Urinary bladder (tissue), 4 donors: ENCODE measurements around the gene ENAH. TPM values are rescaled to one million over a fixed set of nuclear protein-coding genes. Genes with fewer than 3 reads are reported as not detected.

Source experiments
- DNase-seq: peaks from one replicate; pipeline ENCODE4 v3.0.0-alpha.2; 2015; ENCODE audit errors: extremely low spot score
- H3K27ac ChIP-seq: one replicate; pipeline ENCODE4 v1.5.1; 2013; ENCODE audit warnings: low read depth, mild to moderate bottlenecking, moderate library complexity
- H3K36me3 ChIP-seq: one replicate; pipeline ENCODE4 v1.6.1; 2013; ENCODE audit warnings: mild to moderate bottlenecking, moderate library complexity; ENCODE audit not compliant: insufficient read depth
- H3K4me1 ChIP-seq: one replicate; pipeline ENCODE4 v1.6.1; 2013; ENCODE audit warnings: mild to moderate bottlenecking, moderate library complexity; ENCODE audit not compliant: insufficient read depth
- H3K4me3 ChIP-seq: one replicate; pipeline ENCODE4 v1.5.1; 2013; ENCODE audit warnings: low read depth, low read length
- WGBS: extraction: QIAGEN DNeasy Blood & Tissue Kit; methylation state at CpG from one replicate; pipeline ENCODE4 v1.1.7; 2013; 5-methylcytosine and 5-hydroxymethylcytosine counted together
- polyA plus RNA-seq: library from polyadenylated mRNA; stranded (reverse); fragments of 200-250 nt; gene quantifications from one replicate; pipeline ENCODE4 v1.2.3, GENCODE V29; 2013
- total RNA-seq: library from RNA; depleted of rRNA; stranded (reverse); fragments of >200 nt; gene quantifications from one replicate; pipeline ENCODE4 v1.2.3, GENCODE V29; 2014
- donor health status: healthy with polysubstance abuse.
- donor health status: healthy.

ENAH gene
- total and polyA plus RNA-seq, 2 donors = 58.9 to 229 TPM

- Histone ChIP-seq H3K27ac (no peak overlapping the region), H3K4me1 (no peaks in the 10 kb centered on the region), H3K4me3 (no peak overlapping the region), H3K36me3 (no peaks in the 10 kb centered on the region)
- DNase-seq = no peak
- 84% methylated on average over 2 of the region's 2 CpGs for WGBS
These were observed 85.1 kb downstream of the ENAH start for GRCh38 chr1:225567789-225568188.

GRCh38 chr1:225565847-225566246 lies 87.1 kb downstream of the ENAH start:
- H3K27ac ChIP-seq = no peak overlapping the region
- WGBS = 75% methylated on average over 7 of the region's 7 CpGs
- no peaks in the 10 kb centered on the region for H3K36me3 ChIP-seq
- no peak for DNase-seq
- no peak overlapping the region for H3K4me3 ChIP-seq
- no peaks in the 10 kb centered on the region for H3K4me1 ChIP-seq

- Histone ChIP-seq H3K4me3 (no peak overlapping the region), H3K4me1 (no peaks in the 10 kb centered on the region), H3K36me3 (no peaks in the 10 kb centered on the region), H3K27ac (no peak overlapping the region)
- WGBS = 98% methylated on average over 5 of the region's 5 CpGs
- DNase-seq = no peak
These were observed 91.2 kb downstream of the ENAH start for GRCh38 chr1:225561675-225562074.

- no peak for DNase-seq
- no peak overlapping the region for H3K27ac ChIP-seq
- H3K4me1 ChIP-seq = no peaks in the 10 kb centered on the region
- no peaks in the 10 kb centered on the region for H3K36me3 ChIP-seq
- H3K4me3 ChIP-seq = no peak overlapping the region
- 97% methylated on average over 3 of the region's 3 CpGs for WGBS
These were observed 93.0 kb downstream of the ENAH start for GRCh38 chr1:225559902-225560301.

GRCh38 chr1:225559326-225559725 lies 93.6 kb downstream of the ENAH start:
- Histone ChIP-seq H3K4me3 (no peak overlapping the region), H3K4me1 (no peaks in the 10 kb centered on the region), H3K27ac (no peak overlapping the region), H3K36me3 (no peaks in the 10 kb centered on the region)
- no peak for DNase-seq
- WGBS = 92% methylated on average over 2 of the region's 2 CpGs

GRCh38 chr1:225556694-225557093 lies 96.2 kb downstream of the ENAH start:
- Histone ChIP-seq H3K4me1 (no peaks in the 10 kb centered on the region), H3K27ac (no peak overlapping the region), H3K4me3 (no peak overlapping the region), H3K36me3 (no peaks in the 10 kb centered on the region)
- no peak for DNase-seq
- WGBS = 95% methylated on average over 1 of the region's 1 CpG

- DNase-seq = no peak
- Histone ChIP-seq H3K4me3 (no peak overlapping the region), H3K4me1 (no peaks in the 10 kb centered on the region), H3K27ac (no peak overlapping the region), H3K36me3 (no peaks in the 10 kb centered on the region)
- WGBS = 89% methylated on average over 4 of the region's 4 CpGs
These were observed 97.1 kb downstream of the ENAH start for GRCh38 chr1:225555821-225556220.

GRCh38 chr1:225554216-225554812 lies 98.6 kb downstream of the ENAH start:
- Histone ChIP-seq H3K4me3 (no peak overlapping the region), H3K27ac (no peak overlapping the region), H3K36me3 (no peaks in the 10 kb centered on the region), H3K4me1 (no peaks in the 10 kb centered on the region)
- DNase-seq = no peak
- WGBS = 47% methylated on average over 2 of the region's 2 CpGs

- H3K4me1 ChIP-seq = no peaks in the 10 kb centered on the region
- H3K36me3 ChIP-seq = no peaks in the 10 kb centered on the region
- DNase-seq = no peak
- no peak overlapping the region for H3K27ac ChIP-seq
- H3K4me3 ChIP-seq = no peak overlapping the region
- WGBS = 84% methylated on average over 2 of the region's 2 CpGs
These were observed 103.1 kb downstream of the ENAH start for GRCh38 chr1:225549821-225550220.

GRCh38 chr1:225548140-225548857 lies 104.6 kb downstream of the ENAH start:
- no peaks in the 10 kb centered on the region for H3K36me3 ChIP-seq
- no peak overlapping the region for H3K27ac ChIP-seq
- 74% methylated on average over 4 of the region's 4 CpGs for WGBS
- DNase-seq = no peak
- no peak overlapping the region for H3K4me3 ChIP-seq
- no peaks in the 10 kb centered on the region for H3K4me1 ChIP-seq

- Histone ChIP-seq H3K4me3 (no peak overlapping the region), H3K36me3 (no peaks in the 10 kb centered on the region), H3K27ac (no peak overlapping the region), H3K4me1 (no peaks in the 10 kb centered on the region)
- 75% methylated on average over 2 of the region's 2 CpGs for WGBS
- DNase-seq = no peak
These were observed 107.3 kb downstream of the ENAH start for GRCh38 chr1:225545649-225546048.

- H3K4me3 ChIP-seq = no peak overlapping the region
- H3K36me3 ChIP-seq = no peaks in the 10 kb centered on the region
- 56% methylated on average over 1 of the region's 1 CpG for WGBS
- no peaks in the 10 kb centered on the region for H3K4me1 ChIP-seq
- no peak for DNase-seq
- no peak overlapping the region for H3K27ac ChIP-seq
These were observed 108.0 kb downstream of the ENAH start for GRCh38 chr1:225544924-225545323.

- no peak for DNase-seq
- WGBS = 80% methylated on average over 1 of the region's 1 CpG
- Histone ChIP-seq H3K36me3 (no peaks in the 10 kb centered on the region), H3K4me3 (no peak overlapping the region), H3K4me1 (no peaks in the 10 kb centered on the region), H3K27ac (no peak overlapping the region)
These were observed 108.7 kb downstream of the ENAH start for GRCh38 chr1:225544263-225544662.

- H3K27ac ChIP-seq = no peak overlapping the region
- no peaks in the 10 kb centered on the region for H3K36me3 ChIP-seq
- H3K4me1 ChIP-seq = no peaks in the 10 kb centered on the region
- DNase-seq = no peak
- H3K4me3 ChIP-seq = no peak overlapping the region
These were observed 109.6 kb downstream of the ENAH start for GRCh38 chr1:225543350-225543749.
